MCF 10A (cell line): Measurements from ENCODE around the gene CDH3. TPM values are rescaled to one million over a fixed set of nuclear protein-coding genes. Genes with fewer than 3 reads are reported as not detected.

ENCODE experiments used
- BruUV-seq: library from RNA; stranded (reverse); fragments of 400-500 nt; replicated peaks from 2 replicates; lab custom pipeline; 2021; lab: Mats Ljungman, UMichigan
- CTCF ChIA-PET: fragments of 300-600 bp; sonication (Branson Sonifier 250); formaldehyde crosslinking; extraction: SDS; loops from one replicate; lab custom pipeline; 2021; ENCODE audit warnings: antibody characterized with exemption, inconsistent platforms; lab: Yijun Ruan, JAX
- POLR2A ChIA-PET: fragments of 300-600, 350-650 bp; sonication (Branson Sonifier 250); formaldehyde crosslinking; extraction: SDS; loops from one replicate; lab custom pipeline; 2020; ENCODE audit warnings: antibody characterized with exemption, inconsistent platforms; lab: Yijun Ruan, JAX
- DNase-seq: peaks from one replicate; pipeline ENCODE4 v3.0.0-alpha.2; 2018; ENCODE audit not compliant: unreplicated experiment
- H3K27ac Mint-ChIP-seq: one replicate; pipeline ENCODE4 v1.8.0; 2022; ENCODE audit warnings: mild to moderate bottlenecking, low read depth, mixed read lengths; ENCODE audit not compliant: unreplicated experiment
- H3K27me3 Mint-ChIP-seq: one replicate; pipeline ENCODE4 v1.8.0; 2022; ENCODE audit warnings: mixed read lengths; ENCODE audit not compliant: insufficient read depth, unreplicated experiment
- H3K36me3 Mint-ChIP-seq: one replicate; pipeline ENCODE4 v1.8.0; 2022; ENCODE audit warnings: mild to moderate bottlenecking, moderate library complexity, mixed read lengths; ENCODE audit not compliant: insufficient read depth, unreplicated experiment
- H3K4me1 Mint-ChIP-seq: one replicate; pipeline ENCODE4 v1.8.0; 2022; ENCODE audit warnings: mixed read lengths; ENCODE audit not compliant: insufficient read depth, unreplicated experiment
- H3K4me3 Mint-ChIP-seq: one replicate; pipeline ENCODE4 v1.8.0; 2022; ENCODE audit warnings: mild to moderate bottlenecking, moderate library complexity, mixed read lengths; ENCODE audit not compliant: unreplicated experiment
- H3K9me3 Mint-ChIP-seq: one replicate; pipeline ENCODE4 v1.8.0; 2022; ENCODE audit warnings: mixed read lengths; ENCODE audit not compliant: unreplicated experiment
- CTCF ChIP-seq: fragments of 200-600 bp; IDR thresholded peaks from one replicate; pipeline ENCODE4 v1.8.0; 2022; ENCODE audit warnings: antibody characterized with exemption, mild to moderate bottlenecking; ENCODE audit not compliant: unreplicated experiment
- intact Hi-C: fragments of 100-400 bp; cut with micrococcal nuclease; formaldehyde crosslinking; loops from 2 replicates; pipeline ENCODE4 v1.14.1; 2022
- total RNA-seq: library from RNA; stranded (reverse); gene quantifications from 2 replicates; pipeline ENCODE4 v1.2.3, GENCODE V29; 2022

The CDH3 gene
- total RNA-seq, 1 experiment from 2014 or later = 107 TPM

- no peaks in the 10 kb centered on the region for H3K27me3 Mint-ChIP-seq
- no peaks in the 10 kb centered on the region for H3K9me3 Mint-ChIP-seq
- no TSS peak for BruUV-seq
- peak within 1 kb of the TSS; percentile 79 for H3K4me3 Mint-ChIP-seq
- no peak for TF ChIP-seq CTCF
- no peaks in the 10 kb centered on the region for H3K36me3 Mint-ChIP-seq
- peaks cover 27% of the 10 kb centered on the region for H3K4me1 Mint-ChIP-seq
- POLR2A ChIA-PET = interaction anchor here (0.6 to 4.2 kb wide), 17 partner anchors 10 to 207 kb away, joined by 3 to 36 read pairs (median 3); no protein-coding TSS in a partner anchor
- peak within 1 kb of the TSS; percentile 69 for H3K27ac Mint-ChIP-seq
- intact Hi-C loops = no loop called here
- CTCF ChIA-PET = interaction anchor here (0.7 to 2.9 kb wide), 4 partner anchors 30 to 519 kb away, joined by 3 to 23 read pairs (median 4); no protein-coding TSS in a partner anchor
- DNase-seq = peak; percentile 84
Measured at GRCh38 chr16:68737046-68737729, 92.1 kb downstream of the CDH3 start, which contains the start of gene CDH1. CDH1 (plus strand) TSS chr16:68737292; CDS start chr16:68737416, 124 bp downstream.

- ChIA-PET CTCF (interaction anchor here (0.7 to 2.9 kb wide), 10 partner anchors 19 to 155 kb away, joined by 3 to 23 read pairs (median 4); no protein-coding TSS in a partner anchor), POLR2A (interaction anchor here (0.6 to 4.2 kb wide), 22 partner anchors 11 to 970 kb away, joined by 3 to 36 read pairs (median 4); no protein-coding TSS in a partner anchor)
- no peaks in the 10 kb centered on the region for H3K36me3 Mint-ChIP-seq
- BruUV-seq = TSS peak; percentile 53
- peaks cover 21% of the 10 kb centered on the region for H3K4me1 Mint-ChIP-seq
- H3K27ac Mint-ChIP-seq = peak overlapping the region; percentile 69
- DNase-seq = peak; percentile 69
- no peaks in the 10 kb centered on the region for H3K9me3 Mint-ChIP-seq
- peak; percentile 39 for TF ChIP-seq CTCF
- no peaks in the 10 kb centered on the region for H3K27me3 Mint-ChIP-seq
- peak overlapping the region; percentile 79 for H3K4me3 Mint-ChIP-seq
- intact Hi-C loops = loop anchor here (1.0 to 2.0 kb wide), 2 partner anchors 34 to 147 kb away; no protein-coding TSS in a partner anchor
Measured at GRCh38 chr16:68737730-68738629, 92.9 kb downstream of the CDH3 start.

GRCh38 chr16:68739964-68740627 lies 95.0 kb downstream of the CDH3 start:
- ChIA-PET POLR2A (interaction anchor here (0.8 to 5.6 kb wide), 8 partner anchors 9 to 149 kb away, joined by 3 to 40 read pairs (median 4); no protein-coding TSS in a partner anchor), CTCF (interaction anchor here (0.5 to 2.6 kb wide), 9 partner anchors 9 to 212 kb away, joined by 3 to 12 read pairs (median 5); no protein-coding TSS in a partner anchor)
- Mint-ChIP-seq H3K4me3 (peak overlapping the region; percentile 7), H3K4me1 (peaks cover 31% of the 10 kb centered on the region), H3K9me3 (no peaks in the 10 kb centered on the region), H3K27me3 (no peaks in the 10 kb centered on the region), H3K27ac (peak overlapping the region; percentile 50), H3K36me3 (no peaks in the 10 kb centered on the region)
- DNase-seq = peak; percentile 30
- TF ChIP-seq CTCF = no peak
- intact Hi-C loops = loop anchor here (2.0 to 5.0 kb wide), 2 partner anchors 62 to 149 kb away; no protein-coding TSS in a partner anchor
- TSS peak; percentile 6 for BruUV-seq
